Uterus (tissue), 2 donors: ENCODE measurements around the gene CD101.

Source experiments
- CTCF ChIP-seq, 4 experiments: fragments of 200-600 bp in 2 of 4; fragments of 450-650 bp in 2 of 4; sonication (generic) in 2 of 4; IDR thresholded peaks; one replicate each; pipeline ENCODE4 v1.5.1; 2016 to 2019; ENCODE audit warnings: antibody characterized with exemption in 4 of 4, mild to moderate bottlenecking in 2 of 4, moderate library complexity in 1 of 4
- POLR2A ChIP-seq, 2 donors: fragments of 450-650 bp; IDR thresholded peaks; one replicate each; pipeline ENCODE4 v1.6.1; 2016; ENCODE audit warnings: antibody characterized with exemption in 2 of 2, mild to moderate bottlenecking in 1 of 2, moderate library complexity in 1 of 2

GRCh38 chr1:116988908-116989307 lies 12.7 kb upstream of the CD101 start:
- no peak for TF ChIP-seq POLR2A (IDR thresholded peaks at IDR 0.05)
- no peak for TF ChIP-seq CTCF (IDR thresholded peaks at IDR 0.05)
